Sigmoid colon (tissue), 7 donors: Measurements from ENCODE around the gene CPT2. TPM values are rescaled to one million over a fixed set of nuclear protein-coding genes. Genes with fewer than 3 reads are reported as not detected.

Experiments
- DNase-seq: peaks from one replicate; pipeline ENCODE4 v3.0.0-alpha.2; 2019
- H3K27ac ChIP-seq, 4 donors: fragments of 200-600 bp; sonication (generic); one replicate each; pipeline ENCODE4 v1.5.1; 2016 to 2019; ENCODE audit warnings: mild to moderate bottlenecking in 1 of 4
- H3K27me3 ChIP-seq, 3 donors: fragments of 200-600 bp; sonication (generic); one replicate each; pipeline ENCODE4 v1.5.1; 2019; ENCODE audit warnings: mild to moderate bottlenecking in 1 of 3
- H3K36me3 ChIP-seq, 4 donors: fragments of 200-600 bp; sonication (generic); one replicate each; pipeline ENCODE4 v1.5.1; 2016 to 2019
- H3K4me1 ChIP-seq, 4 donors: fragments of 200-600 bp; sonication (generic); one replicate each; pipeline ENCODE4 v1.5.1; 2017 to 2019
- H3K4me3 ChIP-seq, 4 donors: fragments of 200-600 bp; sonication (generic); one replicate each; pipeline ENCODE4 v1.5.1; 2017 to 2019; ENCODE audit warnings: mild to moderate bottlenecking in 2 of 4, moderate library complexity in 1 of 4
- H3K9me3 ChIP-seq, 4 donors: fragments of 200-600 bp in 3 of 4; sonication (generic) in 3 of 4; one replicate each; pipeline versions ENCODE4 v1.5.1 to v1.6.1; 2013 to 2019
- EP300 ChIP-seq, 4 donors: sonication (generic); formaldehyde crosslinking; IDR thresholded peaks; one replicate each; pipeline ENCODE4 v1.6.1; 2017; ENCODE audit warnings: antibody characterized with exemption in 4 of 4
- POLR2A ChIP-seq, 2 donors: fragments of 450-650 bp; IDR thresholded peaks; one replicate each; pipeline ENCODE4 v1.6.1; 2016; ENCODE audit warnings: antibody characterized with exemption in 2 of 2, mild to moderate bottlenecking in 2 of 2, moderate library complexity in 2 of 2
- POLR2AphosphoS5 ChIP-seq, 4 donors: sonication (generic); formaldehyde crosslinking; IDR thresholded peaks; one replicate each; pipeline ENCODE4 v1.6.1; 2017; ENCODE audit warnings: antibody characterized with exemption in 4 of 4
- whole genome bisulfite sequencing, 2 donors: extraction: QIAGEN DNeasy Blood & Tissue Kit; methylation state at CpG; one replicate each; pipeline ENCODE4 v1.1.7; 2013; 5-methylcytosine and 5-hydroxymethylcytosine counted together
- intact Hi-C: fragments of 100-400 bp; cut with DNase I; formaldehyde crosslinking; loops from one replicate; pipeline ENCODE4 v1.15.1; 2023
- polyA plus RNA-seq, 3 donors: library from polyadenylated mRNA; stranded (reverse); fragments of 200-250 nt; gene quantifications; one replicate each; pipeline ENCODE4 v1.2.3, GENCODE V29; 2013
- total RNA-seq, 4 donors: library from RNA; depleted of rRNA; stranded (reverse); fragments of >200 nt; gene quantifications; one replicate each; pipeline ENCODE4 v1.1.0, GENCODE V29; 2016
- TF ChIP-seq, protein P1 (sequence below), 4 experiments: fragments of 450-650 bp in 3 of 4; fragments of 200-600 bp in 1 of 4; IDR thresholded peaks; one replicate each; pipeline ENCODE4 v1.5.1; 2016 to 2019; ENCODE audit warnings: antibody characterized with exemption in 4 of 4, mild to moderate bottlenecking in 3 of 4, moderate library complexity in 2 of 4
- donor health status: healthy with polysubstance abuse.
- donor health status: Bipolar disorder and iron deficiency.
- donor health status: healthy.

Gene CPT2
- total and polyA plus RNA-seq, 7 donors: 8.0 to 78.8 (median 14.1) TPM

GRCh38 chr1:53260631-53261247 lies 64.1 kb downstream of the CPT2 start:
- intact Hi-C loops: no loop called here
- no peak overlapping the region for H3K27ac ChIP-seq
- H3K4me3 ChIP-seq: no peak overlapping the region
- WGBS, 2 donors: 87 to 91% methylated on average over 4 of the region's 4 CpGs
- no peaks in the 10 kb centered on the region for H3K4me1 ChIP-seq
- no peak for TF ChIP-seq POLR2A (IDR thresholded peaks at IDR 0.05)
- no peak for TF ChIP-seq EP300 (IDR thresholded peaks at IDR 0.05)
- TF ChIP-seq POLR2AphosphoS5 (IDR thresholded peaks at IDR 0.05): no peak
- TF ChIP-seq, protein P1, sequence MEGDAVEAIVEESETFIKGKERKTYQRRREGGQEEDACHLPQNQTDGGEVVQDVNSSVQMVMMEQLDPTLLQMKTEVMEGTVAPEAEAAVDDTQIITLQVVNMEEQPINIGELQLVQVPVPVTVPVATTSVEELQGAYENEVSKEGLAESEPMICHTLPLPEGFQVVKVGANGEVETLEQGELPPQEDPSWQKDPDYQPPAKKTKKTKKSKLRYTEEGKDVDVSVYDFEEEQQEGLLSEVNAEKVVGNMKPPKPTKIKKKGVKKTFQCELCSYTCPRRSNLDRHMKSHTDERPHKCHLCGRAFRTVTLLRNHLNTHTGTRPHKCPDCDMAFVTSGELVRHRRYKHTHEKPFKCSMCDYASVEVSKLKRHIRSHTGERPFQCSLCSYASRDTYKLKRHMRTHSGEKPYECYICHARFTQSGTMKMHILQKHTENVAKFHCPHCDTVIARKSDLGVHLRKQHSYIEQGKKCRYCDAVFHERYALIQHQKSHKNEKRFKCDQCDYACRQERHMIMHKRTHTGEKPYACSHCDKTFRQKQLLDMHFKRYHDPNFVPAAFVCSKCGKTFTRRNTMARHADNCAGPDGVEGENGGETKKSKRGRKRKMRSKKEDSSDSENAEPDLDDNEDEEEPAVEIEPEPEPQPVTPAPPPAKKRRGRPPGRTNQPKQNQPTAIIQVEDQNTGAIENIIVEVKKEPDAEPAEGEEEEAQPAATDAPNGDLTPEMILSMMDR (IDR thresholded peaks at IDR 0.05): no peak
- no peak for DNase-seq
- no peaks in the 10 kb centered on the region for H3K9me3 ChIP-seq
- no peaks in the 10 kb centered on the region for H3K36me3 ChIP-seq
- H3K27me3 ChIP-seq: no peaks in the 10 kb centered on the region

DNA sequence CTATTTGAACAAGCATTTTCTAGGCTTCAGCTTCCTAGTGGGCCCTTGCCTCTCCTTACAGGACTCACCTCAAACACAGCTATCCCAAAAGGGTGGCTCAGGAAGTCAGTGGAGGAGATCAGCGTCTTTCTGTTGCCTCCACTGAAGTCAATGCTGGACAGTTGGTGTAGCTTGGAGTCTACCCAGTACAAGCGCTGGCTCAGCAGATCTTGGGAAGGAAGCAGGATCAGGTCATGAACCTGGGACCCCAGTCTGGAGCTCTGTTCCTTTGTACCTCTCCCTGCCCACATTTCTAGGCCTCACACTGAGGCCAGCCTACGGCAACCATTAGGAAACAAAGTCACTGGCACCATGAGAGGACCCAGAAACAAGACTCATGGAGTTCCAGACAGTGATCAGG lies 65.4 kb downstream of the CPT2 start:
- 96 to 97% methylated on average over 3 of the region's 3 CpGs for WGBS, 2 donors
- Histone ChIP-seq H3K27ac (no peak overlapping the region), H3K27me3 (no peaks in the 10 kb centered on the region), H3K9me3 (no peaks in the 10 kb centered on the region), H3K4me3 (no peak overlapping the region), H3K4me1 (no peaks in the 10 kb centered on the region), H3K36me3 (no peaks in the 10 kb centered on the region)
- no peak for DNase-seq
- intact Hi-C loops: no loop called here
- TF ChIP-seq, protein P1 (IDR thresholded peaks at IDR 0.05): no peak
- TF ChIP-seq EP300 (IDR thresholded peaks at IDR 0.05) (no peak), POLR2A (IDR thresholded peaks at IDR 0.05) (no peak), POLR2AphosphoS5 (IDR thresholded peaks at IDR 0.05) (no peak)

Other genes with a start within 250 kb of the CPT2 start
- 100 to 1,000 TPM in 1 of 4 donors, 10 to 100 TPM in 3; 67.6 to 200 (median 88.6) TPM for gene PODN, start 134.6 kb upstream of the CPT2 start, total RNA-seq
- gene PODN, start 134.6 kb upstream of the CPT2 start, polyA plus RNA-seq: 10 to 100 TPM in 2 of 3 donors, 1 to 10 TPM in 1; 1.6 to 16.2 (median 13.8) TPM
- gene SLC1A7, start 54.2 kb upstream of the CPT2 start, total RNA-seq: under 1 TPM in 3 of 4 donors, not detected in 1; 0.16 to 0.83 (median 0.54) TPM
- 1 to 10 TPM in 2 of 3 donors, under 1 TPM in 1; 0.86 to 1.6 (median 1.2) TPM for gene SLC1A7, start 54.2 kb upstream of the CPT2 start, polyA plus RNA-seq
- 10 to 100 TPM; 79.2 to 95.6 (median 92.7) TPM for gene CZIB, start 23.8 kb downstream of the CPT2 start, total RNA-seq
- 10 to 100 TPM; 49.4 to 69.1 (median 51.8) TPM for gene CZIB, start 23.8 kb downstream of the CPT2 start, polyA plus RNA-seq
- 10 to 100 TPM; 12.2 to 46.4 (median 28.7) TPM for gene MAGOH, start 41.7 kb downstream of the CPT2 start, total RNA-seq
- gene MAGOH, start 41.7 kb downstream of the CPT2 start, polyA plus RNA-seq: 10 to 100 TPM; 73.9 to 98.4 (median 95.0) TPM
- gene LRP8, start 131.2 kb downstream of the CPT2 start, total RNA-seq: 1 to 10 TPM; 1.1 to 1.7 (median 1.2) TPM
- 1 to 10 TPM in 2 of 3 donors, under 1 TPM in 1; 0.69 to 7.8 (median 3.0) TPM for gene LRP8, start 131.2 kb downstream of the CPT2 start, polyA plus RNA-seq